ENCODE data around the gene PVALB. TPM values are rescaled to one million over a fixed set of nuclear protein-coding genes. Genes with fewer than 3 reads are reported as not detected.

PVALB gene
- total and polyA plus RNA-seq, 4 donors, result 0.56 to 3.4 (median 1.1) TPM

DNA sequence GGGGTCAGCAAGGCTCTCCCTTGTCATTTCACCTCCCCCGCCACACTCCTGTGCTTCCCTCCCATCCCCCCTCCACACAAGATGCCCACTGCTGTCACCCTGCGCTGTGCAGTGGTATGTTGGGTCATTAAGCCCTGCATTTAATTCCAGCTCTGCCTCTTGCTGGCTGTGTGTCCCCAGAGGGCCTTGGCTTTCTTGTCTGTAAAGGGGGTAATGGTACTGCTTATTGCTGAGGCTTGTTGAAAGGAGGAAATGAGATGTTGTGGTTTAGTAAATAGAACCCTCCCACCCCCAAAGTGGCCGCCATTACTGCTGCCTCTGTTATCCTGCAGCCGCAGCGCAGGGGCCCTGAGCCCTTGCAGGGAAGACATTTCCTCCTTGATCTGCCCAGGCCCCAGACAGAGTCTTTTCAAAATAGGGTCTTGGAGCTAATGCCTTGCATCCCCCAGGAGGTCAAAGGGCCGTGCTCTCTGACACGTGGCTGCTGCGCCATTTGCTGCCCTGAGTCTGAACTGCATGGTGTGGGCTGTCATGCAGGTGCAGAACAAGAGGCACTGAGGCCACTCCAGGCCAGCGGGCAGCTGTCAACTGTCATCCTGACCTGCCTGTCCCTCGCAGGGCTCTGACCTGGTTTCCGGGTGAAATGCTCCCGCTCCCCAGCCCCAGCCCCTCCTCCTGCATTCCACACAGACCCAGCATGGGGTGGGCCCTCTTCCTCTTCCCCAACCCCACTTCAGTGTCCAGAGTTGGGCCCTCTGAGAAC, 18.7 kb downstream of the PVALB start:
- no peak for TF ChIP-seq HNF4A (conservative IDR thresholded peaks at IDR 0.05)
- no peak for TF ChIP-seq TAF1 (conservative IDR thresholded peaks at IDR 0.05)
- TF ChIP-seq FOXA1 (IDR thresholded peaks at IDR 0.05), result no peak
- TF ChIP-seq, protein P1, sequence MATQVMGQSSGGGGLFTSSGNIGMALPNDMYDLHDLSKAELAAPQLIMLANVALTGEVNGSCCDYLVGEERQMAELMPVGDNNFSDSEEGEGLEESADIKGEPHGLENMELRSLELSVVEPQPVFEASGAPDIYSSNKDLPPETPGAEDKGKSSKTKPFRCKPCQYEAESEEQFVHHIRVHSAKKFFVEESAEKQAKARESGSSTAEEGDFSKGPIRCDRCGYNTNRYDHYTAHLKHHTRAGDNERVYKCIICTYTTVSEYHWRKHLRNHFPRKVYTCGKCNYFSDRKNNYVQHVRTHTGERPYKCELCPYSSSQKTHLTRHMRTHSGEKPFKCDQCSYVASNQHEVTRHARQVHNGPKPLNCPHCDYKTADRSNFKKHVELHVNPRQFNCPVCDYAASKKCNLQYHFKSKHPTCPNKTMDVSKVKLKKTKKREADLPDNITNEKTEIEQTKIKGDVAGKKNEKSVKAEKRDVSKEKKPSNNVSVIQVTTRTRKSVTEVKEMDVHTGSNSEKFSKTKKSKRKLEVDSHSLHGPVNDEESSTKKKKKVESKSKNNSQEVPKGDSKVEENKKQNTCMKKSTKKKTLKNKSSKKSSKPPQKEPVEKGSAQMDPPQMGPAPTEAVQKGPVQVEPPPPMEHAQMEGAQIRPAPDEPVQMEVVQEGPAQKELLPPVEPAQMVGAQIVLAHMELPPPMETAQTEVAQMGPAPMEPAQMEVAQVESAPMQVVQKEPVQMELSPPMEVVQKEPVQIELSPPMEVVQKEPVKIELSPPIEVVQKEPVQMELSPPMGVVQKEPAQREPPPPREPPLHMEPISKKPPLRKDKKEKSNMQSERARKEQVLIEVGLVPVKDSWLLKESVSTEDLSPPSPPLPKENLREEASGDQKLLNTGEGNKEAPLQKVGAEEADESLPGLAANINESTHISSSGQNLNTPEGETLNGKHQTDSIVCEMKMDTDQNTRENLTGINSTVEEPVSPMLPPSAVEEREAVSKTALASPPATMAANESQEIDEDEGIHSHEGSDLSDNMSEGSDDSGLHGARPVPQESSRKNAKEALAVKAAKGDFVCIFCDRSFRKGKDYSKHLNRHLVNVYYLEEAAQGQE (IDR thresholded peaks at IDR 0.05), result no peak
- TF ChIP-seq FOXA2 (IDR thresholded peaks at IDR 0.05), result no peak
- TF ChIP-seq EGR1 (IDR thresholded peaks at IDR 0.05; ENCODE audit: low read depth in 2 of 2), result no peak
- TF ChIP-seq, protein P2, sequence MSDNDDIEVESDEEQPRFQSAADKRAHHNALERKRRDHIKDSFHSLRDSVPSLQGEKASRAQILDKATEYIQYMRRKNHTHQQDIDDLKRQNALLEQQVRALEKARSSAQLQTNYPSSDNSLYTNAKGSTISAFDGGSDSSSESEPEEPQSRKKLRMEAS (IDR thresholded peaks at IDR 0.05), result no peak
- TF ChIP-seq, protein P3, sequence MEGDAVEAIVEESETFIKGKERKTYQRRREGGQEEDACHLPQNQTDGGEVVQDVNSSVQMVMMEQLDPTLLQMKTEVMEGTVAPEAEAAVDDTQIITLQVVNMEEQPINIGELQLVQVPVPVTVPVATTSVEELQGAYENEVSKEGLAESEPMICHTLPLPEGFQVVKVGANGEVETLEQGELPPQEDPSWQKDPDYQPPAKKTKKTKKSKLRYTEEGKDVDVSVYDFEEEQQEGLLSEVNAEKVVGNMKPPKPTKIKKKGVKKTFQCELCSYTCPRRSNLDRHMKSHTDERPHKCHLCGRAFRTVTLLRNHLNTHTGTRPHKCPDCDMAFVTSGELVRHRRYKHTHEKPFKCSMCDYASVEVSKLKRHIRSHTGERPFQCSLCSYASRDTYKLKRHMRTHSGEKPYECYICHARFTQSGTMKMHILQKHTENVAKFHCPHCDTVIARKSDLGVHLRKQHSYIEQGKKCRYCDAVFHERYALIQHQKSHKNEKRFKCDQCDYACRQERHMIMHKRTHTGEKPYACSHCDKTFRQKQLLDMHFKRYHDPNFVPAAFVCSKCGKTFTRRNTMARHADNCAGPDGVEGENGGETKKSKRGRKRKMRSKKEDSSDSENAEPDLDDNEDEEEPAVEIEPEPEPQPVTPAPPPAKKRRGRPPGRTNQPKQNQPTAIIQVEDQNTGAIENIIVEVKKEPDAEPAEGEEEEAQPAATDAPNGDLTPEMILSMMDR (IDR thresholded peaks at IDR 0.05; ENCODE audit: low read depth, low read length, missing input control), result no peak
- TF ChIP-seq, protein P4, sequence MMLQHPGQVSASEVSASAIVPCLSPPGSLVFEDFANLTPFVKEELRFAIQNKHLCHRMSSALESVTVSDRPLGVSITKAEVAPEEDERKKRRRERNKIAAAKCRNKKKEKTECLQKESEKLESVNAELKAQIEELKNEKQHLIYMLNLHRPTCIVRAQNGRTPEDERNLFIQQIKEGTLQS (IDR thresholded peaks at IDR 0.05), result no peak
- Histone ChIP-seq H3K27ac (ENCODE audit: low read depth in 1 of 2, low read length in 2 of 2) (no peak overlapping the region), H3K27me3 (ENCODE audit: control insufficient read depth in 4 of 4, insufficient read depth in 4 of 4, low read length in 3 of 4) (peaks cover 0 to 5% (median 0%) of the 10 kb centered on the region in 4 donors), H3K9me3 (ENCODE audit: control insufficient read depth in 4 of 4, low read length in 3 of 4) (no peaks in the 10 kb centered on the region), H3K9ac (ENCODE audit: low read depth in 1 of 2, low read length in 2 of 2) (no peak overlapping the region), H3K36me3 (ENCODE audit: control insufficient read depth in 4 of 4, insufficient read depth in 3 of 4, low read depth in 1 of 4, low read length in 3 of 4) (no peaks in the 10 kb centered on the region), H3K4me1 (ENCODE audit: control insufficient read depth in 4 of 4, insufficient read depth in 4 of 4, low read length in 3 of 4) (no peaks in the 10 kb centered on the region), H3K4me3 (ENCODE audit: low read depth in 1 of 3, low read length in 3 of 3) (no peak overlapping the region)
- WGBS, result 80% methylated on average over 12 of the region's 12 CpGs
- no peak for DNase-seq (ENCODE audit: low spot score)

DNA sequence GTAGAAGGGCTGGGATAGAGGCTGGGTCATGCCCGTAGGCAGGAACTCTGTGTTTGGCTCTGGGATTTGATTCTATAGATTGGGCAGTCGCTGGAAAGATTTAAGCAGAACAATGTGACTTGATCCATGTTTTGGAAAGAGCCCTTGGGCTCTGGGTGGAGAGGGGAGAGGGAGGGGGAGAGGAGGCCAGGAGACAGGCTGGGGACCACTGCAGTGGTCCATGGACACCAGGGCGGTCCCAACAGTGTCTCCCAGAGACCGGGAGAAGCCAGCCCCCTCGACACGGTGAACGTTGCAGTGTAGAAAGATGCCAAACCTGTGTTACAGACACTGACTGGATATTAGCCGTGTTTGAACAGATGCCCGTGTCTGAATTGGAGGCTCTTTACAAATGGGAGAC, 19.5 kb downstream of the PVALB start:
- Histone ChIP-seq H3K9ac (ENCODE audit: low read depth in 1 of 2, low read length in 2 of 2) (no peak overlapping the region), H3K27ac (ENCODE audit: low read depth in 1 of 2, low read length in 2 of 2) (no peak overlapping the region), H3K9me3 (ENCODE audit: control insufficient read depth in 4 of 4, low read length in 3 of 4) (no peaks in the 10 kb centered on the region), H3K27me3 (ENCODE audit: control insufficient read depth in 4 of 4, insufficient read depth in 4 of 4, low read length in 3 of 4) (peaks cover 0 to 5% (median 0%) of the 10 kb centered on the region in 4 donors), H3K36me3 (ENCODE audit: control insufficient read depth in 4 of 4, insufficient read depth in 3 of 4, low read depth in 1 of 4, low read length in 3 of 4) (no peaks in the 10 kb centered on the region), H3K4me3 (ENCODE audit: low read depth in 1 of 3, low read length in 3 of 3) (no peak overlapping the region), H3K4me1 (ENCODE audit: control insufficient read depth in 4 of 4, insufficient read depth in 4 of 4, low read length in 3 of 4) (no peaks in the 10 kb centered on the region)
- TF ChIP-seq YY1 (IDR thresholded peaks at IDR 0.05) (no peak), HNF4G (IDR thresholded peaks at IDR 0.05) (no peak), NR2F2 (IDR thresholded peaks at IDR 0.05) (no peak)
- 77% methylated on average over 9 of the region's 9 CpGs for WGBS
- no peak for DNase-seq (ENCODE audit: low spot score)

Measured in liver (tissue), 9 donors.